ENCODE measurements around the gene MAP1LC3A.

Gene MAP1LC3A

DNA sequence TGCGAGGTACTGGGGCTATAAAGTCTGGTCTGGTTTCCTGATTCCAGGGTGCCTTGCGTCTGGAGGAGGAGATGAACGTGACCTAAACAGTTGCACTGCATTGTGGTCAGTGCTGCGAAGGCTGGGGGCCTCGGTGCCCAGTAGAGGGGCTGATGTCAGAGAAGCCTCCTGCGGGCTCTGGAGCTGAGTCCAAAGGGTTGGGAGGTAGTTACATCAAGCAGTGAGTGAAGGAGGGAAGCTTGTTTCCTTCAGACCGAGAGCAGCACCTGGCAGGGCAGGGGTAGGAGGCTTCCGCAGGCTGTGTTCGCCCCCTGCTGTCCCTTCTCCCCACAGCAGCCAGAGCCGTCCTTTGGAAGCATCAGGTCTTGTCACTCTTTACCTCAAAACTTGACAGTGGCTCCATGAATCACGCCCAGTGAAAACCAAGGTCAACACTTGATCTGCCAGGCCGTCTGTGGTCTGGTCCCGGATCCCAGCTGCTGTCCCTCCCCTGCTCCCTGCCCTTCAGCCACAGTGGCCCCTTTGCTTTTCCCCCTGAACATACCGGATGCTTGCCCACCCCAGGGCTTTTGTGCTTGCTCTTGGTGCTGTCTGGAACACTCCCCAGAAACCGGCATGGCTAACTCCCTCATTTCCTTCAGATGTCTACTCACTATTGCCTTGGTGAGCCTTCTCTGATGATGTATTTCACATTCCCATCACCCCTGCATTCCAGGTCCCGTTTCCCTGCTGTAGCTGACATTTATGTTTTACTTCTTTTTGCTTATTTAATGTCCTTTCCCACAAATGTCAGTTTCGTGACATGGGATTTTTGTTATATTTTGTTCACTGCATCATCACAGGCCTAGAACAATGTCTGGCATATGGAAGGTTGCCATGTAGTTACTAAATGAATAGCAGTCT is 35.3 kb upstream of the MAP1LC3A start:
- Histone ChIP-seq H3K79me2 (ENCODE audit: low read length) (peaks cover 43% of the 10 kb centered on the region), H3K27ac (ENCODE audit: low read length) (no peak overlapping the region), H4K20me1 (ENCODE audit: insufficient read depth, low read length) (peaks cover 45% of the 10 kb centered on the region), H3K9ac (ENCODE audit: low read length) (no peak overlapping the region), H3K4me3 (ENCODE audit: low read length) (no peak overlapping the region), H3K4me2 (ENCODE audit: low read length) (no peak overlapping the region), H3K27me3 (ENCODE audit: low read depth, low read length) (no peaks in the 10 kb centered on the region), H2AFZ (ENCODE audit: low read depth, low read length) (no peak overlapping the region), H3K4me1 (ENCODE audit: low read length) (no peaks in the 10 kb centered on the region), H3K36me3 (replicated peaks; ENCODE audit: low read depth, low read length) (peaks cover 27% of the 10 kb centered on the region), H3K9me3 (ENCODE audit: insufficient read depth, low read length) (no peaks in the 10 kb centered on the region)
- TF ChIP-seq EZH2phosphoT487 (IDR thresholded peaks at IDR 0.05; ENCODE audit: low read depth) (no peak), CTCF (IDR thresholded peaks at IDR 0.05; ENCODE audit: low read depth, low read length) (peak; percentile 53)

DNA sequence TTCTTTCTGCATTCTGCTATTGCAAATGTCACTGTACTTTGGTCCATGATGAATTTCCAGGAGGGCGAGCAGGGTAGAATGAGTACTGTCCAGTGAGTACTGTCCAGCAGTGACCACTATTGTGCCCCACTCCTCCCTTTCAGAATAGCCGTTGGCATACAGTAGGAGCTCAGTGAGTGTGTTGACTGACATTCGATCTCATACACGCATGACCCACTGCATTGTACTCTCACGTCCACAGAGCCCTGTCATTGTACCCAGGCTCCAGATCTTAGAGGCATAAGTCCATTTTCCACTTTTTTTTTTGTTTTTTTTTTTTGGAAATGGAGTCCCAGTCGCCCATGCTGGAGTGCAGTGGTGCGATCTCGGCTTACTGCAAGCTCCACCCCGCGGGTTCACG is 34.1 kb upstream of the MAP1LC3A start:
- H3K27ac ChIP-seq (ENCODE audit: low read length), result no peak overlapping the region
- H3K4me1 ChIP-seq (ENCODE audit: low read length), result no peaks in the 10 kb centered on the region
- peaks cover 37% of the 10 kb centered on the region for H3K79me2 ChIP-seq (ENCODE audit: low read length)
- peaks cover 45% of the 10 kb centered on the region for H4K20me1 ChIP-seq (ENCODE audit: insufficient read depth, low read length)
- no peak overlapping the region for H2AFZ ChIP-seq (ENCODE audit: low read depth, low read length)
- H3K36me3 ChIP-seq (replicated peaks; ENCODE audit: low read depth, low read length), result peaks cover 37% of the 10 kb centered on the region
- no peak overlapping the region for H3K4me3 ChIP-seq (ENCODE audit: low read length)
- H3K9me3 ChIP-seq (ENCODE audit: insufficient read depth, low read length), result no peaks in the 10 kb centered on the region
- TF ChIP-seq EZH2phosphoT487 (IDR thresholded peaks at IDR 0.05; ENCODE audit: low read depth), result no peak
- TF ChIP-seq CTCF (IDR thresholded peaks at IDR 0.05; ENCODE audit: low read depth, low read length), result no peak
- no peaks in the 10 kb centered on the region for H3K27me3 ChIP-seq (ENCODE audit: low read depth, low read length)
- H3K9ac ChIP-seq (ENCODE audit: low read length), result no peak overlapping the region
- no peak overlapping the region for H3K4me2 ChIP-seq (ENCODE audit: low read length)

GRCh38 chr20:34525342-34525708 is 33.2 kb upstream of the MAP1LC3A start:
- H3K4me3 ChIP-seq (ENCODE audit: low read length), result no peak overlapping the region
- no peaks in the 10 kb centered on the region for H3K9me3 ChIP-seq (ENCODE audit: insufficient read depth, low read length)
- H4K20me1 ChIP-seq (ENCODE audit: insufficient read depth, low read length), result peaks cover 51% of the 10 kb centered on the region
- H3K9ac ChIP-seq (ENCODE audit: low read length), result no peak overlapping the region
- no peak overlapping the region for H3K27ac ChIP-seq (ENCODE audit: low read length)
- H3K4me1 ChIP-seq (ENCODE audit: low read length), result no peaks in the 10 kb centered on the region
- H3K79me2 ChIP-seq (ENCODE audit: low read length), result peaks cover 37% of the 10 kb centered on the region
- H2AFZ ChIP-seq (ENCODE audit: low read depth, low read length), result no peak overlapping the region
- TF ChIP-seq EZH2phosphoT487 (IDR thresholded peaks at IDR 0.05; ENCODE audit: low read depth) (no peak), CTCF (IDR thresholded peaks at IDR 0.05; ENCODE audit: low read depth, low read length) (no peak)
- H3K27me3 ChIP-seq (ENCODE audit: low read depth, low read length), result no peaks in the 10 kb centered on the region
- no peak overlapping the region for H3K4me2 ChIP-seq (ENCODE audit: low read length)
- peaks cover 43% of the 10 kb centered on the region for H3K36me3 ChIP-seq (replicated peaks; ENCODE audit: low read depth, low read length)

GRCh38 chr20:34525709-34526416 is 32.7 kb upstream of the MAP1LC3A start:
- Histone ChIP-seq H3K79me2 (ENCODE audit: low read length) (peaks cover 37% of the 10 kb centered on the region), H2AFZ (ENCODE audit: low read depth, low read length) (no peak overlapping the region), H3K9ac (ENCODE audit: low read length) (no peak overlapping the region), H3K9me3 (ENCODE audit: insufficient read depth, low read length) (no peaks in the 10 kb centered on the region), H4K20me1 (ENCODE audit: insufficient read depth, low read length) (peaks cover 53% of the 10 kb centered on the region), H3K27ac (ENCODE audit: low read length) (no peak overlapping the region), H3K4me2 (ENCODE audit: low read length) (no peak overlapping the region), H3K36me3 (replicated peaks; ENCODE audit: low read depth, low read length) (peaks cover 48% of the 10 kb centered on the region), H3K4me1 (ENCODE audit: low read length) (no peaks in the 10 kb centered on the region), H3K4me3 (ENCODE audit: low read length) (no peak overlapping the region), H3K27me3 (ENCODE audit: low read depth, low read length) (no peaks in the 10 kb centered on the region)
- no peak for TF ChIP-seq EZH2phosphoT487 (IDR thresholded peaks at IDR 0.05; ENCODE audit: low read depth)
- no peak for TF ChIP-seq CTCF (IDR thresholded peaks at IDR 0.05; ENCODE audit: low read depth, low read length)
